ENCODE measurements around the gene MAML1.

MAML1 gene

DNA sequence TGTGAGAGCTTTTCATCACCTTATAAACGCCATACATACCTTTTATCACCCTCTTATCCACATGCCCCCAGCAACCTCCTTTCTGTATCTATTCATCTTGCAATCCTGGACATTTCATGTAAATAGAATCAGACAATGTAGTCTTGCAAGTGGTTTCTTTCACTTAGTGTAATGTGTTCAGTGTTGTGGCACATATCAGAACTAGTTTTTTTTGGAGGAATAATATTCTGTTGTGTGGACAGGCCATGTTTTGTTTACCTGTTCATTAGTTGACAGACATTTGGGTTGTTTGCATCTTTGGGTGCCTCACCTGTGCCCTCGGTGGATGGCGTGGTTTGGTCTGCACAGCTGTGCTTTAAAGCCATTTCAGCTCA, 89.4 kb downstream of the MAML1 start:
- DNase-seq (ENCODE audit: low read depth in 2 of 2), result no peak

DNA sequence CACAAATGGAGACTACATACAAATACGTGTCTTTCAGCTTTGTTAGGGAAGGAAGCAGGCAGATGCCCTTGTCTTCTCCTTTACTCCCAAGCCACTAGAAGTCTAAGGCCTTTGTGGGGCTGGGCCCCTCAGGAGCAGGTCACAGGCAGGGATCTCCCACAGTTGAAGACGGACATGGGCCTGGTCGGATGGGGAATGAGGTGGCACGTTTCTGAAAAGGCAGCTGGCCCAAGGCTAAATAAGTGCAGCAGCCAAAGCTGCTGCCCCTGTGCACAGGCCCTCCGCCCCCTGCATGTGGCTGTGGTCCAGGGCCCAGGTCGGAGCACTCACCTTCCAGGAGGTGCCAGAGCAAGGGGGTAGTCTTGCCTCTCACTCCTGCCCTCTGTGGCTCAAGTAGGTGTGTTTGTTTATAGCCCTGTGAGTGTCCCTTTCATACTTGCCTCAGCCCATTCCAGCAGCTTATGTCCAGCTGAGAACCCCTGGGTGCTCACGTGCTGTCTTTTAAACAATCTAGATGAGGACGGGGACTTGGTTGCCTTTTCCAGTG, 89.9 kb downstream of the MAML1 start:
- no peak for DNase-seq (ENCODE audit: low read depth in 2 of 2)

DNA sequence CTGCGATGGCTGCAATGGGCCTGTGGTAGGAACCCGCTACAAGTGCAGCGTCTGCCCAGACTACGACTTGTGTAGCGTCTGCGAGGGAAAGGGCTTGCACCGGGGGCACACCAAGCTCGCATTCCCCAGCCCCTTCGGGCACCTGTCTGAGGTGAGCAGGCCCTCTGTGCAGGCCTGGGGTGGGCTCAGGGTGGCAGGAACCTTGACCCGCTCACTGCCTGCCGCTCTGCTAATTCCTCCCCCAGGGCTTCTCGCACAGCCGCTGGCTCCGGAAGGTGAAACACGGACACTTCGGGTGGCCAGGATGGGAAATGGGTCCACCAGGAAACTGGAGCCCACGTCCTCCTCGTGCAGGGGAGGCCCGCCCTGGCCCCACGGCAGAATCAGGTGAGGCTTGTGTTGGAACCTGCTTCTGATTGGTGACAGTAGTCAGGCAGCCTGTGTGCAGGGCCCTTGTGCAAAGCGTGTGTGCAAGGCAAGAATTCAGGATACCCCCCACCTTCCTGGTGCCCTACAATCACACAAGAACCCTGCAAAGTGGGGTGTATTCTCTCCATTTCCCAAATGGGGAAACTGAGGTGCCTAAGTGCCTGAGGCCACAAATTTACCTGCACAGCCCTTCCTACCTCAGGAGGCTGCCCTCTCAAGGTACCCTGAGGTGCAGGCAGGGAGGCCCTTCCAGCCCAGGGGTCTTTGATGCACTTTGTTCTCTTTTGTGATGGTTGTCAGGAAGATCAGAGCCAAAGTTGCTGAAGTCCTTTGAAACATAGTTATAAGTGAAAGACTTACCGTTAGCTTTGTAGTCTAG, 91.5 kb downstream of the MAML1 start:
- DNase-seq (ENCODE audit: low read depth in 2 of 2), result no peak

DNA sequence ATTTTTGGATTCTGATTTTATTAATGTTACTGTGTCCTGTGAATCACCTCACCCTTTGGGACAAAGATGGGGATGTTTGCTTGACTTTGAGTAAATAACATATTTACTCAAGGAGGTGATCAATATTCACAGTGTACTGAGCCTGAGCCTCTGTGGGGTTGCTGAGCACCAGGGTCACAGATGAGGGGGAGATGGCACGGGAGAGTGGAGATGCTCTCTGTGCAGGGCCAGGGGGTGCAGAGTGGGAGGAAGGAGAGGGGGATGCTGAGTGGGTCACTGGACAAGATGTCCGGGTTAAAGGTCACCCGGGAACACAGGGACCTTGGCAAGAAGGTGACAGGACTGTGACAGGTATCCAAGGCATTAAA, 92.1 kb downstream of the MAML1 start:
- DNase-seq (ENCODE audit: low read depth in 2 of 2), result no peak

DNA sequence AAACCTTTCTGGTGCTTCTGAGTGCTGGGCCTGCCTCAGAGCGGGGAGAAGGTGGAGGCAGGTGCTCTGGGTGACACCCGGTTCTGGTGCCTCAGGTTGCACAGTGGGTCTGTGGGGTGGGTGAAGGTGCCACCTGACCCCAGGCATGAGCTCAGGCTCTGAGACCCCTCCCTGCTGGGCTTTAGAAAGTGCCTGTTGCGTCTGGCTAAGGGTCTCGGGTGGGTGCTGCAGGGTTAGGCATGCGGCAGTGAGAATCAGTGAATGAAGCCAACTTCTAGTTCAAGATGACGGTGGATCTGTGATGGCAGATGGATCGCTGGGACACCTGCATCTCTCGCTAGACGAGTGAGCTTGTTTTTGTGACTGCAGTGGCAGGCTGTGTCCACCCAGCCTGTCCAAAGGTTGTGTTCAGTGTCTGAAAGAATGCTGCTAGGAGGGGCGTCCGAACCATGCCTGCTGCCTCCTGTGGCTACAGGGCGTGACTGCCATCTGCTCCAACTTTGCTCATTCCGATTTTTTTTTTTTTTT, 93.1 kb downstream of the MAML1 start:
- DNase-seq (ENCODE audit: low read depth in 2 of 2), result no peak

All from stimulated activated CD8-positive, alpha-beta memory T cell treated with anti-CD3 and anti-CD28 coated beads, Interleukin-15, amount 100 ng/mL, for 48 hours (primary cell).